Left lung (tissue), 10 donors: ENCODE results near the gene SUSD1. TPM values are rescaled to one million over a fixed set of nuclear protein-coding genes. Genes with fewer than 3 reads are reported as not detected.
A peak's percentile ranks its signal among the peaks of the same experiment; 100 is the strongest.

Experiments
- ATAC-seq: fragments of 200-7000 bp; cut with Tn5 transposase; one replicate; pipeline ENCODE4 v1.9.1; 2020; ENCODE audit warnings: moderate library complexity
- DNase-seq, 4 donors: peaks; one replicate each; pipeline ENCODE4 v3.0.0-alpha.2; 2013 to 2020
- H3K27ac ChIP-seq, 2 donors: fragments of 200-600 bp; sonication (generic) in 1 of 2; one replicate each; pipeline versions ENCODE4 v1.5.0 to v1.8.0; 2020 to 2021
- H3K27me3 ChIP-seq, 2 donors: fragments of 200-600 bp; sonication (generic) in 1 of 2; one replicate each; pipeline versions ENCODE4 v1.5.0 to v1.8.0; 2020 to 2021
- H3K36me3 ChIP-seq, 2 donors: fragments of 200-600 bp; sonication (generic) in 1 of 2; one replicate each; pipeline versions ENCODE4 v1.5.0 to v1.8.0; 2020 to 2021
- H3K4me1 ChIP-seq, 2 donors: fragments of 200-600 bp; one replicate each; pipeline ENCODE4 v1.8.0; 2021
- H3K4me3 ChIP-seq, 2 donors: fragments of 200-600 bp; sonication (generic) in 1 of 2; one replicate each; pipeline versions ENCODE4 v1.5.0 to v1.8.0; 2020 to 2021; ENCODE audit warnings: mild to moderate bottlenecking in 1 of 2
- H3K9me3 ChIP-seq, 2 donors: fragments of 200-600 bp; sonication (generic) in 1 of 2; one replicate each; pipeline versions ENCODE4 v1.5.0 to v1.8.0; 2020 to 2021
- intact Hi-C, 2 donors: fragments of 100-400 bp; cut with DNase I; formaldehyde crosslinking; loops; one replicate each; pipeline versions ENCODE4 v1.11.2 to v1.14.2; 2022
- polyA plus RNA-seq, 6 donors: library from polyadenylated mRNA; unstranded; fragments of 120-200 nt; gene quantifications; one replicate each; pipeline ENCODE4 v1.2.1, GENCODE V29; 2013; ENCODE audit not compliant: insufficient read length in 6 of 6
- total RNA-seq, 2 donors: library from RNA; stranded (reverse); fragmentation: NEBNext Ultra II Directional; extraction: Animal tissue kit (Norgen Biotek cat#: 25700); gene quantifications; one replicate each; pipeline ENCODE4 v1.2.1, GENCODE V29; 2021
- TF ChIP-seq, protein P1 (sequence below), 2 donors: fragments of 200-600 bp; sonication (generic) in 1 of 2; IDR thresholded peaks; one replicate each; pipeline versions ENCODE4 v1.5.0 to v1.8.0; 2021; ENCODE audit warnings: antibody characterized with exemption in 2 of 2
- donor health status: DM: no; HTN: yes; CAD: no.
- donor health status: DM: no; HTN: no; CAD: no.

The SUSD1 gene
- total and polyA plus RNA-seq, 8 donors, result 26.7 to 41.8 (median 32.8) TPM

DNA sequence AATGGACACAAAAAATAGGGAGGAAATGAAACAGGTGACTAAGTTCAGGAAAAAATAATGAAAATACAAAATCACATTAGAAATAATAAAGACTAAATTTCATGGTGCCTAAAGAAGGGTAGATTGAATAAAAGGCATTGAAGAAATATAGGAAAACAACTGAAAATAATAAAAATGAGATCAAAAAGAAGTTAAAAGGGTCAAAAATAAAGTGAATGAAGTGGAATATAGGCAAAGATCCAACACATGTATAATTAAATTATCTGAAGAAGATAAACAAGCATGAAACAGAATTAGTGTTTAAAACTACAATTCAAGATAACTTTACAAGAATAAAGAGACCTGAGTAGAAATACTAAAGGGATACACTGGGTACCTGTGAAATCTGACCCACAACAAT is 87.6 kb downstream of the SUSD1 start:
- Histone ChIP-seq H3K27me3 (no peaks in the 10 kb centered on the region), H3K4me1 (no peaks in the 10 kb centered on the region), H3K36me3 (peaks cover 0 to 24% of the 10 kb centered on the region in 2 donors), H3K9me3 (no peaks in the 10 kb centered on the region), H3K4me3 (no peak overlapping the region), H3K27ac (no peak overlapping the region)
- ATAC-seq, result no peak
- TF ChIP-seq, protein P1, sequence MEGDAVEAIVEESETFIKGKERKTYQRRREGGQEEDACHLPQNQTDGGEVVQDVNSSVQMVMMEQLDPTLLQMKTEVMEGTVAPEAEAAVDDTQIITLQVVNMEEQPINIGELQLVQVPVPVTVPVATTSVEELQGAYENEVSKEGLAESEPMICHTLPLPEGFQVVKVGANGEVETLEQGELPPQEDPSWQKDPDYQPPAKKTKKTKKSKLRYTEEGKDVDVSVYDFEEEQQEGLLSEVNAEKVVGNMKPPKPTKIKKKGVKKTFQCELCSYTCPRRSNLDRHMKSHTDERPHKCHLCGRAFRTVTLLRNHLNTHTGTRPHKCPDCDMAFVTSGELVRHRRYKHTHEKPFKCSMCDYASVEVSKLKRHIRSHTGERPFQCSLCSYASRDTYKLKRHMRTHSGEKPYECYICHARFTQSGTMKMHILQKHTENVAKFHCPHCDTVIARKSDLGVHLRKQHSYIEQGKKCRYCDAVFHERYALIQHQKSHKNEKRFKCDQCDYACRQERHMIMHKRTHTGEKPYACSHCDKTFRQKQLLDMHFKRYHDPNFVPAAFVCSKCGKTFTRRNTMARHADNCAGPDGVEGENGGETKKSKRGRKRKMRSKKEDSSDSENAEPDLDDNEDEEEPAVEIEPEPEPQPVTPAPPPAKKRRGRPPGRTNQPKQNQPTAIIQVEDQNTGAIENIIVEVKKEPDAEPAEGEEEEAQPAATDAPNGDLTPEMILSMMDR (IDR thresholded peaks at IDR 0.05), result no peak
- no peak for DNase-seq
- intact Hi-C loops, result loop anchor here in 1 of 2 donors (5.0 kb wide), 1 partner anchor 275 kb away; no protein-coding TSS in a partner anchor

DNA sequence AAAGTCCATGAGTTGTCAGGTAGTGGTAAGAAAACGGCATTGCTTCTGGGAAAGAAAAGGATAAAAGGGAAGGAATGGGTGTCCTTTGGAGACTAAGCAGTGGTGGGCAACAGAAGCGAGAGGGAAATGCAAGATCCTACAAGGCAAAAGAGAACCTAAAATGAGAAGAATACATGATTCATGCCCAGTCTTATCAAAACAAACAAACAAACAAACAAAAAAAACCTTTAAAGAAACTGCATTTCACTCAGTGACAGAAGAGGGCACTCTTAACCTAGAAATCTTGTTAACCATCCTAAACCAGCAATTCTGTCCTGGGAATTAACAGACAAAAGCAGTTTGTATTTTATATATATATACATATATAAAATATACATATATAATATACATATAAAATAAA is 88.5 kb downstream of the SUSD1 start:
- DNase-seq, result peak in 1 of 4 donors; percentile 15
- no peaks in the 10 kb centered on the region for H3K9me3 ChIP-seq
- H3K4me1 ChIP-seq, result no peaks in the 10 kb centered on the region
- H3K27me3 ChIP-seq, result no peaks in the 10 kb centered on the region
- TF ChIP-seq, protein P1 (IDR thresholded peaks at IDR 0.05), result peak; percentile 9 to 33
- H3K27ac ChIP-seq, result no peak overlapping the region
- no peak overlapping the region for H3K4me3 ChIP-seq
- no peak for ATAC-seq
- intact Hi-C loops, result loop anchor here in 1 of 2 donors (5.0 kb wide), 1 partner anchor 276 kb away; no protein-coding TSS in a partner anchor
- peaks cover 0 to 31% of the 10 kb centered on the region in 2 donors for H3K36me3 ChIP-seq

- ATAC-seq (no peak), DNase-seq (no peak)
- Histone ChIP-seq H3K4me3 (no peak overlapping the region), H3K27ac (no peak overlapping the region), H3K36me3 (peaks cover 0 to 28% of the 10 kb centered on the region in 2 donors), H3K9me3 (no peaks in the 10 kb centered on the region), H3K4me1 (no peaks in the 10 kb centered on the region), H3K27me3 (no peaks in the 10 kb centered on the region)
- TF ChIP-seq, protein P1 (IDR thresholded peaks at IDR 0.05), result no peak
- intact Hi-C loops, result loop anchor here in 1 of 2 donors (5.0 kb wide), 1 partner anchor 277 kb away; no protein-coding TSS in a partner anchor
These were observed 90.2 kb downstream of the SUSD1 start for GRCh38 chr9:112084907-112085306.

- H3K36me3 ChIP-seq, result peaks cover 0 to 33% of the 10 kb centered on the region in 2 donors
- H3K27ac ChIP-seq, result no peak overlapping the region
- H3K27me3 ChIP-seq, result no peaks in the 10 kb centered on the region
- no peaks in the 10 kb centered on the region for H3K4me1 ChIP-seq
- ATAC-seq (no peak), DNase-seq (no peak)
- TF ChIP-seq, protein P1 (IDR thresholded peaks at IDR 0.05), result no peak
- no peak overlapping the region for H3K4me3 ChIP-seq
- intact Hi-C loops, result no loop called here
- H3K9me3 ChIP-seq, result no peaks in the 10 kb centered on the region
These were observed 90.8 kb downstream of the SUSD1 start for GRCh38 chr9:112084334-112084733.

- peaks cover 0 to 25% of the 10 kb centered on the region in 2 donors for H3K36me3 ChIP-seq
- no peaks in the 10 kb centered on the region for H3K27me3 ChIP-seq
- peaks cover 0 to 16% of the 10 kb centered on the region in 2 donors for H3K4me1 ChIP-seq
- H3K9me3 ChIP-seq, result no peaks in the 10 kb centered on the region
- no peak overlapping the region for H3K4me3 ChIP-seq
- no peak for DNase-seq
- TF ChIP-seq, protein P1 (IDR thresholded peaks at IDR 0.05), result no peak
- ATAC-seq, result no peak
- no peak overlapping the region for H3K27ac ChIP-seq
- intact Hi-C loops, result no loop called here
These were observed 93.0 kb downstream of the SUSD1 start for GRCh38 chr9:112081918-112082729.
